ENCODE measurements around the gene UNC119B.

- TF ChIP-seq CTCF (conservative IDR thresholded peaks at IDR 0.05) (no peak), ZFX (IDR thresholded peaks at IDR 0.05) (no peak)
These were observed 24.0 kb downstream of the UNC119B start for GRCh38 chr12:120734210-120734609.
